PC-9 (cell line): Measurements from ENCODE around the gene LDHAL6A. TPM values are rescaled to one million over a fixed set of nuclear protein-coding genes. Genes with fewer than 3 reads are reported as not detected.

ENCODE experiments used
- BruUV-seq: library from RNA; stranded (reverse); fragments of 400-500 nt; replicated peaks from 2 replicates; lab custom pipeline; 2021; lab: Mats Ljungman, UMichigan
- CTCF ChIA-PET: fragments of 300-600 bp; sonication (Branson Sonifier 250); formaldehyde crosslinking; loops from one replicate; lab custom pipeline; 2022; ENCODE audit warnings: antibody characterized with exemption; lab: Charles Lee
- POLR2A ChIA-PET: fragments of 300-600 bp; sonication (Branson Sonifier 250); formaldehyde crosslinking; loops from one replicate; lab custom pipeline; 2022; ENCODE audit warnings: antibody characterized with exemption; ENCODE audit not compliant: unreplicated experiment; lab: Charles Lee
- DNase-seq, 2 experiments: peaks; one replicate each; pipeline versions ENCODE4 v3.0.0 to v3.0.0-alpha.2; 2015 to 2022; ENCODE audit warnings: mixed read lengths in 1 of 2
- H2AFZ ChIP-seq: fragments of 200-600 bp; sonication (generic); 2 replicates; pipeline ENCODE4 v1.8.1; 2017; ENCODE audit warnings: antibody characterized with exemption
- H3F3A ChIP-seq: fragments of 200-600 bp; sonication (generic); 2 replicates; pipeline ENCODE4 v1.8.1; 2017; ENCODE audit warnings: antibody characterized with exemption, mild to moderate bottlenecking, low read depth; ENCODE audit not compliant: insufficient read depth
- H3K27ac ChIP-seq: fragments of 200-600 bp; sonication (generic); 2 replicates; pipeline ENCODE4 v1.6.1; 2016; ENCODE audit warnings: mixed run types
- H3K27me3 ChIP-seq: fragments of 200-600 bp; sonication (generic); 2 replicates; pipeline ENCODE4 v1.6.1; 2016; ENCODE audit warnings: low read depth, mixed run types; ENCODE audit not compliant: insufficient read depth
- H3K36me3 ChIP-seq: fragments of 200-600 bp; sonication (generic); 2 replicates; pipeline ENCODE4 v1.6.1; 2016; ENCODE audit warnings: low read depth, mixed run types
- H3K4me1 ChIP-seq: fragments of 200-600 bp; sonication (generic); replicated peaks from 2 replicates; pipeline ENCODE4 v1.6.1; 2016; ENCODE audit warnings: mixed run types; ENCODE audit not compliant: insufficient read depth
- H3K4me2 ChIP-seq: fragments of 200-600 bp; sonication (generic); 2 replicates; pipeline ENCODE4 v1.6.1; 2017; ENCODE audit warnings: mixed run types
- H3K4me3 ChIP-seq: fragments of 200-600 bp; sonication (generic); 2 replicates; pipeline ENCODE4 v1.6.1; 2016; ENCODE audit warnings: mixed run types
- H3K79me2 ChIP-seq: fragments of 200-600 bp; sonication (generic); 2 replicates; pipeline ENCODE4 v1.6.1; 2017; ENCODE audit warnings: low read depth, mixed run types
- H3K9me2 ChIP-seq: fragments of 200-600 bp; sonication (generic); 2 replicates; pipeline ENCODE4 v1.8.1; 2017; ENCODE audit warnings: mild to moderate bottlenecking; ENCODE audit not compliant: insufficient read depth
- H3K9me3 ChIP-seq: fragments of 200-600 bp; sonication (generic); 2 replicates; pipeline ENCODE4 v1.8.1; 2016; ENCODE audit warnings: low read depth; ENCODE audit not compliant: insufficient read depth
- H4K20me1 ChIP-seq: fragments of 200-600 bp; sonication (generic); 2 replicates; pipeline ENCODE4 v1.8.1; 2017; ENCODE audit not compliant: insufficient read depth
- CTCF ChIP-seq: fragments of 200-600 bp; sonication (generic); conservative IDR thresholded peaks from 2 replicates; pipeline ENCODE4 v1.6.1; 2017; ENCODE audit warnings: mixed run types, antibody characterized with exemption, mild to moderate bottlenecking, moderate library complexity
- EZH2 ChIP-seq: fragments of 200-600 bp; sonication (generic); IDR thresholded peaks from 2 replicates; pipeline ENCODE4 v1.8.0; 2017; ENCODE audit warnings: antibody characterized with exemption, low read depth
- intact Hi-C: fragments of 100-400 bp; cut with micrococcal nuclease; formaldehyde crosslinking; loops from one replicate; pipeline ENCODE4 v1.10.0; 2022; ENCODE audit not compliant: unreplicated experiment
- total RNA-seq: library from RNA; stranded (reverse); gene quantifications from 2 replicates; pipeline ENCODE4 v1.2.3, GENCODE V29; 2021

Gene LDHAL6A
- total RNA-seq, 1 experiment from 2014 or later = not detected

- H3K27me3 ChIP-seq = no peaks in the 10 kb centered on the region
- ChIA-PET POLR2A (no interaction called here), CTCF (no interaction called here)
- no peaks in the 10 kb centered on the region for H4K20me1 ChIP-seq
- TF ChIP-seq EZH2 (no peak), CTCF (no peak)
- DNase-seq = no peak
- no peaks in the 10 kb centered on the region for H3K4me1 ChIP-seq
- H3K4me3 ChIP-seq = no peak overlapping the region
- intact Hi-C loops = no loop called here
- no peaks in the 10 kb centered on the region for H3K9me3 ChIP-seq
- no peaks in the 10 kb centered on the region for H3K9me2 ChIP-seq
- no peak overlapping the region for H3K27ac ChIP-seq
- no TSS peak for BruUV-seq
- H3F3A ChIP-seq = peaks cover 7% of the 10 kb centered on the region
- no peak overlapping the region for H2AFZ ChIP-seq
- no peaks in the 10 kb centered on the region for H3K36me3 ChIP-seq
- no peak overlapping the region for H3K4me2 ChIP-seq
- H3K79me2 ChIP-seq = no peaks in the 10 kb centered on the region
Observed at GRCh38 chr11:18471995-18472394, 16.3 kb downstream of the LDHAL6A start.

- Histone ChIP-seq H4K20me1 (no peaks in the 10 kb centered on the region), H3F3A (peaks cover 7% of the 10 kb centered on the region), H3K27ac (no peak overlapping the region), H3K9me2 (no peaks in the 10 kb centered on the region), H3K4me1 (no peaks in the 10 kb centered on the region), H3K4me3 (no peak overlapping the region), H3K27me3 (no peaks in the 10 kb centered on the region), H3K79me2 (no peaks in the 10 kb centered on the region), H3K36me3 (peaks cover 2% of the 10 kb centered on the region; the same call in 1 of the 2 replicates), H3K4me2 (no peak overlapping the region), H3K9me3 (no peaks in the 10 kb centered on the region), H2AFZ (no peak overlapping the region)
- intact Hi-C loops = no loop called here
- TF ChIP-seq EZH2 (no peak), CTCF (no peak)
- ChIA-PET POLR2A (no interaction called here), CTCF (no interaction called here)
- BruUV-seq = no TSS peak
- no peak for DNase-seq
Observed at GRCh38 chr11:18472587-18472986, 16.9 kb downstream of the LDHAL6A start.

- TF ChIP-seq CTCF (no peak), EZH2 (no peak)
- Histone ChIP-seq H3K36me3 (peaks cover 65% of the 10 kb centered on the region), H3K9me2 (no peaks in the 10 kb centered on the region), H3K27ac (no peak overlapping the region), H3K27me3 (no peaks in the 10 kb centered on the region), H3K4me3 (no peak overlapping the region), H4K20me1 (peaks cover 9% of the 10 kb centered on the region; the same call in 1 of the 2 replicates), H2AFZ (no peak overlapping the region), H3K4me1 (no peaks in the 10 kb centered on the region), H3K4me2 (no peak overlapping the region), H3F3A (no peaks in the 10 kb centered on the region), H3K79me2 (no peaks in the 10 kb centered on the region), H3K9me3 (no peaks in the 10 kb centered on the region)
- intact Hi-C loops = no loop called here
- POLR2A ChIA-PET = no interaction called here
- DNase-seq = no peak
- no TSS peak for BruUV-seq
- CTCF ChIA-PET = no interaction called here
Observed at GRCh38 chr11:18479063-18479462, 23.4 kb downstream of the LDHAL6A start.
